Measurements from ENCODE around the gene SIDT2.

The SIDT2 gene

DNA sequence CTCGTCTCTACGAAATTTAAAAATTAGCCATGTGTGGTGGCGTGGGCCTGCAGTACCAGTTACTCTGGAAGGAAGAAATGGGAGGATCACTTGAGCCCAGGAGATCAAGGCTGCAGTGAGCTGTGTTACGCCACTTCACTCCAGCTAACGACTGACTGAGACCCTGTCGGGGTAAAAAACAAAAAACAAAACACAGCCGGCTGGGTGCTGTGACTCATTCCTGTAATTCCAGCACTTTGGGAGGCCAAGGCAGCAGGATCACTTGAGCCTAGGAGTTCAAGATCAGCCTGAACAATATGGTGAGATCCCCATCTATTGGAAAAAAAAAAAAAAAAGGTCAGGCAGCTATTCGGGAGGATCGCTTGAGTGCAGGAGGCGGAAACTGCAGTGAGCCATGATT lies 32.0 kb upstream of the SIDT2 start:
- H3K4me3 ChIP-seq (ENCODE audit: low read length) = peak overlapping the region; percentile 81
- no peaks in the 10 kb centered on the region for H3K27me3 ChIP-seq (ENCODE audit: control insufficient read depth, insufficient read depth, low read length)
- peaks cover 19% of the 10 kb centered on the region for H3K36me3 ChIP-seq (ENCODE audit: insufficient read depth, low read length)
- H3K9ac ChIP-seq (ENCODE audit: low read depth, low read length) = no peak overlapping the region
- H3K4me1 ChIP-seq (ENCODE audit: control insufficient read depth, insufficient read depth, low read length) = peaks cover 21% of the 10 kb centered on the region
- no peaks in the 10 kb centered on the region for H3K9me3 ChIP-seq (replicated peaks; ENCODE audit: low read length)
- H3K4me2 ChIP-seq (ENCODE audit: low read length) = peak overlapping the region; percentile 86

DNA sequence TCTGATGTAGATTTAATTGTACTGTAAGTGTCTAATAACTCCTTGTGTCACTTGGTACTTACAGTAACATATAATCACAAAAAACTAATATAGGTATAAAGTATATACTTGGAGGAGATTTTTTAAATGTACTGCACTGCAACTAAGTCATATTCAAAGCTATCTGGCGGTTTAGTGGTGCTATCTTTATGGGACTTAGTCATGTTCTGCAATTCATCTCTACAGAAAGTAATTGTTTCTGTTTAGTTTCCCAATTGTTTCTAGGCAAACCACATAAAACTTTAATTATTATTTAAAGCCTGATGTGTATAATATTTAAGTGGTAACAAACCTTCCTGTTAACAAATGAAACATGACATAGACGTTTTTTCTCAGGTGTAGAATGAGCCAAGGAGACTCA lies 26.5 kb upstream of the SIDT2 start:
- no peaks in the 10 kb centered on the region for H3K27me3 ChIP-seq (ENCODE audit: control insufficient read depth, insufficient read depth, low read length)
- peaks cover 7% of the 10 kb centered on the region for H3K4me1 ChIP-seq (ENCODE audit: control insufficient read depth, insufficient read depth, low read length)
- H3K4me3 ChIP-seq (ENCODE audit: low read length) = no peak overlapping the region
- no peaks in the 10 kb centered on the region for H3K9me3 ChIP-seq (replicated peaks; ENCODE audit: low read length)
- no peak overlapping the region for H3K4me2 ChIP-seq (ENCODE audit: low read length)
- H3K36me3 ChIP-seq (ENCODE audit: insufficient read depth, low read length) = peaks cover 46% of the 10 kb centered on the region
- H3K9ac ChIP-seq (ENCODE audit: low read depth, low read length) = no peak overlapping the region

DNA sequence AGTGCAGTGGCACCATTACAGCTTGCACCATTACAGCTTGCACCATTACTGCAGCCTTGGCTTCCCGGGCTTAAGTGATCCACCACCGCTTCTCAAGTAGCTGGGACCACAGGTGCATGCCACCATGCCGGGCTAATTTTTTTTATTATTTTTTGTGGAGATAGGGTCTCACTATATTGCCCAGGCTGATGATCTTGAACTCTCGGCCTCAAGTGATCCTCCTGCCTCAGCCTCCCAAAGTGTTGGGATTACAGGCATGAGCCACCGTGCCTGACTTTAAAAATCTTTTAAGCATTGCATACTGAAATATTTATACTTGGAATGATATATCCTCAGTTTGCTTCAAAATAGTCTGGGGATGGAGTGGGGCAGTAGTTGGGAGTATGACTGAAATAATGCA lies 24.1 kb upstream of the SIDT2 start:
- H3K9me3 ChIP-seq (replicated peaks; ENCODE audit: low read length) = no peaks in the 10 kb centered on the region
- H3K9ac ChIP-seq (ENCODE audit: low read depth, low read length) = no peak overlapping the region
- peaks cover 51% of the 10 kb centered on the region for H3K36me3 ChIP-seq (ENCODE audit: insufficient read depth, low read length)
- H3K4me2 ChIP-seq (ENCODE audit: low read length) = no peak overlapping the region
- H3K4me1 ChIP-seq (ENCODE audit: control insufficient read depth, insufficient read depth, low read length) = no peaks in the 10 kb centered on the region
- H3K4me3 ChIP-seq (ENCODE audit: low read length) = no peak overlapping the region
- H3K27me3 ChIP-seq (ENCODE audit: control insufficient read depth, insufficient read depth, low read length) = no peaks in the 10 kb centered on the region

DNA sequence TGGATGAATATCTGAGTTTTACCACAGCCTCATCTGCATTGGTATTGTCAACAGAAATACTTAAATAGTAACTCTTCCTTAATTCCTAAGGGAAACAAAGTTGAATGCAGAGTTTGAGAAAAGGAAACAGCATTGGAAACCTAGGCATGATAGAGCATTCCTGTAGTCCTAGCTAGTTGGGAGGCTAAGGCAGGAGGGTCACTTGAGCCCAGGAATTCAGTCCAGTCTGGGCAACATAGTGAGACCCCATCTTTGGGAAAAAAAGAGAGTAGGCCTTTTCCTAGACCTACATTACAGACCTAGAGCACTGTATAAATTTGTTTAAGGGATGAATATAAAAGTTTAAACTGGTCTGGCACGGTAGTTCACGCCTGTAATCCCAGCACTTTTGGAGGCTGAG lies 21.0 kb upstream of the SIDT2 start:
- Histone ChIP-seq H3K36me3 (ENCODE audit: insufficient read depth, low read length) (peaks cover 75% of the 10 kb centered on the region), H3K27me3 (ENCODE audit: control insufficient read depth, insufficient read depth, low read length) (no peaks in the 10 kb centered on the region), H3K9ac (ENCODE audit: low read depth, low read length) (no peak overlapping the region), H3K9me3 (replicated peaks; ENCODE audit: low read length) (no peaks in the 10 kb centered on the region), H3K4me2 (ENCODE audit: low read length) (no peak overlapping the region), H3K4me1 (ENCODE audit: control insufficient read depth, insufficient read depth, low read length) (no peaks in the 10 kb centered on the region), H3K4me3 (ENCODE audit: low read length) (no peak overlapping the region)

DNA sequence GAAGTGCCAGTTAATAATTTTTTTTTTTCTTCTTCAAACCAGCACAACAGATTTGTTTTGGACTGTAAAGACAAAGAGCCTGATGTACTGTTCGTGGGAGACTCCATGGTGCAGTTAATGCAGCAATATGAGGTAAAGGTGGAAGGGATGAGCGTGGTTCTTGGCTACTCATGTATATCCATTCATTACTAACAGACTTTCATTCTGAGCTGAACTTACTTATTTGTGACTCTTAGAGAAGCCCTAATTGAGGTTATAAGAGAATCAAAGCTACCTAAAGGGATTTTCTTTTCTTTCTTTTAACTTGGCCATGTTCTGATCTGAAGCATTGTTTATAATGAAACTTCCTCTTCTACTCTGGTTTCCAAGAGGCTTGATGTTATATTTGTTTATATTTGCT lies 18.7 kb upstream of the SIDT2 start:
- H3K4me1 ChIP-seq (ENCODE audit: control insufficient read depth, insufficient read depth, low read length) = no peaks in the 10 kb centered on the region
- H3K9me3 ChIP-seq (replicated peaks; ENCODE audit: low read length) = no peaks in the 10 kb centered on the region
- no peak overlapping the region for H3K4me2 ChIP-seq (ENCODE audit: low read length)
- H3K36me3 ChIP-seq (ENCODE audit: insufficient read depth, low read length) = peaks cover 76% of the 10 kb centered on the region
- H3K27me3 ChIP-seq (ENCODE audit: control insufficient read depth, insufficient read depth, low read length) = no peaks in the 10 kb centered on the region
- no peak overlapping the region for H3K4me3 ChIP-seq (ENCODE audit: low read length)
- H3K9ac ChIP-seq (ENCODE audit: low read depth, low read length) = no peak overlapping the region

DNA sequence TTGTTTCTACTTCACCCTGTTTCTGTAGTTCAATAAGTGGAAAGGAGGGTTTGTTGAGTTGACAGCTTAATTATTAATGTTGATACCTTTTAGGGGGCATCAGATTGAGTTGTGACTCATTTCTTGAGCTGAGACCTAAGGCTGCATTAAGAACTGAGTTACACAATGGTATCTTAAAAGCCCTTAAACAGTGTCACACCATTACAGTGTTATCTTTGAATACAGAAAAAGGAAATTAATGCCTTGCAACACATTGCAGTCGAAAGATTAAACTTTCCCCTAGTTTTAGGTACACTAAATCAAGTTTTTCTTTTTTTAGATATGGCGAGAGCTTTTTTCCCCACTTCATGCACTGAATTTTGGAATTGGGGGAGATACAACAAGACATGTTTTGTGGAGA lies 17.7 kb upstream of the SIDT2 start:
- Histone ChIP-seq H3K9ac (ENCODE audit: low read depth, low read length) (no peak overlapping the region), H3K9me3 (replicated peaks; ENCODE audit: low read length) (no peaks in the 10 kb centered on the region), H3K4me3 (ENCODE audit: low read length) (no peak overlapping the region), H3K36me3 (ENCODE audit: insufficient read depth, low read length) (peaks cover 79% of the 10 kb centered on the region), H3K4me1 (ENCODE audit: control insufficient read depth, insufficient read depth, low read length) (no peaks in the 10 kb centered on the region), H3K4me2 (ENCODE audit: low read length) (no peak overlapping the region), H3K27me3 (ENCODE audit: control insufficient read depth, insufficient read depth, low read length) (no peaks in the 10 kb centered on the region)

DNA sequence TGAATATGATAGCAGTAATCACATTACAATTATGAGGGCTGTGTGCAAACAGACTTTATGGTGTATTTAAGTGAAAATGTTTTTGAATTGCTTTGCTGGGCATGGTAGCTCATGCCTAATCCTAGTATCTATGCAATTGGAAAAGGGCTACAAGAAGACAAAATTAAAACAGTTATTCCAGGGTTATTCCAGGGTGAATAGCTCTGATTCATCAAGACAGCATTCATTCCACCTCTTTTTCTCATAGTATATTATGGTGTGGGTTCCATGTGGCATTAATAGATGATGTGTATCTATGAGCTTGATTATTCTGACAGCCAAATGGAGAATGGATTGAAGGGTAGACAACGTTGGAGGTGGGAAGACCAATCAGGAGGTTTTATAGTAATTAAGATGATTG lies 12.1 kb upstream of the SIDT2 start:
- peaks cover 75% of the 10 kb centered on the region for H3K36me3 ChIP-seq (ENCODE audit: insufficient read depth, low read length)

DNA sequence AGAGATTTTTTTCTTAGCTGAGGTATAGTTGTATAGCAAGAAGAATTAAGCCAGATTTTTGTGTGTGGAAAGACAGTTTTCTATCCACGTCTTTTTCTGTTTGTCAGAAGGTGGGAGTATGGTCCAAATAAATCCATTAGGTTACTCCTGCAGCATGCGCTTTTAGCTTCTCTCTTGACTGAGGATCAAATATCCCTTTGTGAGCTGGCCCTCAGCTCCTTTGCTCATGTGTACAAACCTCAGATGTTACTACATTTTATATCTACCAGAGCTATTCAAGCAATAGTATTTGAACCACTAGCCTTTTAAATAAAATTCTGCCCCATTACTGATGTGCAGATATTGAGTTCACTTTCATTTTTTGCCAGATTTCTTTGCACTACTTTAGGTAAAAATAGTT lies 8.8 kb upstream of the SIDT2 start:
- H3K4me3 ChIP-seq (ENCODE audit: low read length) = no peak overlapping the region
- H3K9ac ChIP-seq (ENCODE audit: low read depth, low read length) = no peak overlapping the region
- no peak overlapping the region for H3K4me2 ChIP-seq (ENCODE audit: low read length)
- peaks cover 23% of the 10 kb centered on the region for H3K4me1 ChIP-seq (ENCODE audit: control insufficient read depth, insufficient read depth, low read length)
- H3K36me3 ChIP-seq (ENCODE audit: insufficient read depth, low read length) = peaks cover 54% of the 10 kb centered on the region
- H3K27me3 ChIP-seq (ENCODE audit: control insufficient read depth, insufficient read depth, low read length) = no peaks in the 10 kb centered on the region
- no peaks in the 10 kb centered on the region for H3K9me3 ChIP-seq (replicated peaks; ENCODE audit: low read length)

More for the DNA sequence above, 12.1 kb upstream of the SIDT2 start:
- Histone ChIP-seq H3K9ac (ENCODE audit: low read depth, low read length) (no peak overlapping the region), H3K4me1 (ENCODE audit: control insufficient read depth, insufficient read depth, low read length) (peaks cover 12% of the 10 kb centered on the region), H3K4me3 (ENCODE audit: low read length) (no peak overlapping the region), H3K4me2 (ENCODE audit: low read length) (no peak overlapping the region), H3K9me3 (replicated peaks; ENCODE audit: low read length) (no peaks in the 10 kb centered on the region), H3K27me3 (ENCODE audit: control insufficient read depth, insufficient read depth, low read length) (no peaks in the 10 kb centered on the region)

DNA sequence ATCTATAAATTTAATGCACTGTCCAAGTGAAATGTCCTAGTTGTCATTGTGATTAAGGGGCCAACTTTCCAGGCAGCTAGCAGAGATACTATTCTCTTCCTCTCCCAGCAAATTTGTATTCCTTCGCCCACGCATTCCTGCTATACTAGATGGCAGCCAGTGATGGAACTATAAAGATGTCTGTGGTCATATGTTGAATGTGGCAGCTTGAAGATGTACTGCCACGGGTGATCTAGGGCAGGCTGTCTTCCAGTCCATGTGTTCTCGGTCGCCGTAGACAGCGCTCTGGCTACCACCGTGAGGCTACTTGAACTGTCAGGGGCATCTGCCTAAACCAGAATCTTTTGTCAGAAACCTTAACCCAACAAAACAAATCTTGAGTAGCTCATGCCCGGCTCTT lies 8.3 kb upstream of the SIDT2 start:
- peaks cover 52% of the 10 kb centered on the region for H3K36me3 ChIP-seq (ENCODE audit: insufficient read depth, low read length)
- H3K4me2 ChIP-seq (ENCODE audit: low read length) = no peak overlapping the region
- H3K9me3 ChIP-seq (replicated peaks; ENCODE audit: low read length) = no peaks in the 10 kb centered on the region
- no peak overlapping the region for H3K9ac ChIP-seq (ENCODE audit: low read depth, low read length)
- H3K4me1 ChIP-seq (ENCODE audit: control insufficient read depth, insufficient read depth, low read length) = peaks cover 23% of the 10 kb centered on the region
- no peaks in the 10 kb centered on the region for H3K27me3 ChIP-seq (ENCODE audit: control insufficient read depth, insufficient read depth, low read length)
- no peak overlapping the region for H3K4me3 ChIP-seq (ENCODE audit: low read length)

DNA sequence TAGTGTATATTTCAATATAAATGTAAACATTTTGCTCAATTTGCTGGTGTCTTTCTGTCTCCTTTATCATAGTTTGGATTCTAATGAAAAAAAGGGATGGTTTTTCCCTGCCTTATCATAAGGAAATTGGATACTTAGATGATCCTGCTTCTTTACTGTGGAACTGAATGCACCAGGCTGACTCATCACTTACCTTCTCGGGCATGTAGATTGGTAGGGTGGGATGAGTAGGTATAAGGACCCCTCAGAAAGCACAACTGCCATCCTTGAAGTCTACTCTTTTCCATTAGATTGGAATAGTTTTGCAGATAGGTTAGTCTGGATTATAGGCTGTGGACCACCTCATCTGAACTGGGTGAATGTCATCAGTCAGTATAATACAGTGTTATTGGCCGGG lies 7.5 kb upstream of the SIDT2 start:
- Histone ChIP-seq H3K4me2 (ENCODE audit: low read length) (no peak overlapping the region), H3K9me3 (replicated peaks; ENCODE audit: low read length) (no peaks in the 10 kb centered on the region), H3K36me3 (ENCODE audit: insufficient read depth, low read length) (peaks cover 45% of the 10 kb centered on the region), H3K4me1 (ENCODE audit: control insufficient read depth, insufficient read depth, low read length) (peaks cover 23% of the 10 kb centered on the region), H3K4me3 (ENCODE audit: low read length) (no peak overlapping the region), H3K9ac (ENCODE audit: low read depth, low read length) (no peak overlapping the region), H3K27me3 (ENCODE audit: control insufficient read depth, insufficient read depth, low read length) (no peaks in the 10 kb centered on the region)

DNA sequence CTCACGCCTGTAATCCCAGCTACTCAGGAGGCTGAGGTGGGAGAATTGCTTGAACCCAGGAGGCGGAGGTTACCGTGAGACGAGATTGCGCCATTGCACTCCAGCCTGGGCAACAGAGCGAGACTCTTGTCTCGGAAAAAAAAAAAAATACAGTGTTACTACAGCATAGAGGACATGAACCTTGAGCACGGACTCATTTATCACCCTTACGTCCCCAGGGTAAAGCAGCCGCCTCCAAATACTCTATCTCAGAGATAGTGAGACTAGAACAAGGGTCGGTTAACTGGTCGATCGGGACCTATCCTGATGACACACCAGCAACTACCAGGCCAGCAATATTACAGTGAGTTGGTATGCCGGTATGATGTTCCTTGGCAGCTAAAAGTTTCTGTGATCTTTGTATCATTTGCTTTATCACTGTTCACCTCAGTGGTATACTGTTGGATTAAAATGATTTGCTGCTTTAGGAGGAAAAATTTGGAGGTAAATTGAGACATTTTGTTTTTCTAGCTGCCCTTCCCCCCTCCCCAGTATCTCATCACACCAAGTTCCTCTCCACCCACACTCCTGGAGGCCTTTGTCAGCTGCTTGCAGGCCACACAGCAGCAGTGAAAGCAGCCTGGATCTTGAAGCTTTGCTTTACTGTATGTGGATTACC lies 7.0 kb upstream of the SIDT2 start:
- H3K4me1 ChIP-seq (ENCODE audit: control insufficient read depth, insufficient read depth, low read length) = peaks cover 23% of the 10 kb centered on the region
- H3K9ac ChIP-seq (ENCODE audit: low read depth, low read length) = peak overlapping the region; percentile 12
- H3K9me3 ChIP-seq (replicated peaks; ENCODE audit: low read length) = no peaks in the 10 kb centered on the region
- no peaks in the 10 kb centered on the region for H3K27me3 ChIP-seq (ENCODE audit: control insufficient read depth, insufficient read depth, low read length)
- no peak overlapping the region for H3K4me3 ChIP-seq (ENCODE audit: low read length)
- H3K4me2 ChIP-seq (ENCODE audit: low read length) = no peak overlapping the region
- peaks cover 40% of the 10 kb centered on the region for H3K36me3 ChIP-seq (ENCODE audit: insufficient read depth, low read length)

DNA sequence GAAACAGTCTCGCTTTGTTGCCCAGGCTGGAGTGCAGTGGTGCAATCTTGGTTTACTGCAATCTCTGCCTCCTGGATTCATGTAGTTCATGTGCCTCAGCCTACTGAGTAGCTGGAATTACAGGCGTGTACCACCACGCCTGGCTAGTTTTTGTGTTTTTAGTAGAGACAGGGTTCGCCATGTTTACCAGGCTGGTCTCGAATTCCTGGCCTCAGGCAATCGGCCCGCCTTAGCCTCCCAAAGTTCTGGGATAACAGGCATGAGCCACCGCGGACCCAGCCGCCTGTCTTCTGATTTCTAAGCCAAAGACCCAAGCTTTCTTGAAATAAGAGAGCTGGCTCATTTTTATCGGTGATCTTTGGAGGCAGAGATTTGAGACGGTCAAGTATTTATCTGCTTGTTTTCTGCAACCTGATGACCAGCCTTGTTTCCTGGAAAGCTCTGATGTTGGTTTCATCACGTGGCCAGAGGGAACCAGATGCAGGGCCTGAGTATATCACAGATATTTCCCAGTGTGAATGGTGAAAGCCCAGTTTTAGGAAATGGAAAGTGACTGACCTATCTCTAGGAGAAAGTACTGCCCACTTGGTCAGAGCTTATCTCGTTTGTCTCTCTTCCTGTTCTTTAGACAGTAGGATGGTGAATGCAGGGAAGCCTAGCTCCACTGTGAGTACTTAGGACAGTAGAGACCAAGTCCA lies 5.7 kb upstream of the SIDT2 start:
- Histone ChIP-seq H3K9ac (ENCODE audit: low read depth, low read length) (no peak overlapping the region), H3K27me3 (ENCODE audit: control insufficient read depth, insufficient read depth, low read length) (no peaks in the 10 kb centered on the region), H3K9me3 (replicated peaks; ENCODE audit: low read length) (no peaks in the 10 kb centered on the region), H3K36me3 (ENCODE audit: insufficient read depth, low read length) (peaks cover 27% of the 10 kb centered on the region), H3K4me3 (ENCODE audit: low read length) (no peak overlapping the region), H3K4me1 (ENCODE audit: control insufficient read depth, insufficient read depth, low read length) (peaks cover 23% of the 10 kb centered on the region), H3K4me2 (ENCODE audit: low read length) (no peak overlapping the region)
